ENCODE data around the gene NXPH1.

DNA sequence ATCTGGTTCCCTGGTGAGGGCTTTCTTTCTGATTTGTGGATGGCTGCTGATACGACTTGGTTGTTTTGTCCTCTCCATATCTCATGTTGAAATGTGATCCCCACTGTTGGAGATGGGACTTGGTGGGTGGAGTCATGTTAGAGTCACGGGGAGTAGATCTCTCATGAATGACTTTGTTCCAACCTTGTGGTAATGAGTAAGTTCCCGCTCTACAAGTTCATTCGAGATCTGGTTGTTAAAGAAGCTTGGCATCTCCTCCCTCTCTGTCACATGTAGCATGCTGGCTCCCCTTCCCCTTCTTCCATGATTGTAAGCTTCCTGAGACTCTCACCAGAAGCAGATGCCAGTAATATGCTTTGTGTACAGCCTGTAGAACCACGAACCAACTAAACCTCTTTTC lies 37.1 kb upstream of the NXPH1 start:
- TF ChIP-seq, protein P1, sequence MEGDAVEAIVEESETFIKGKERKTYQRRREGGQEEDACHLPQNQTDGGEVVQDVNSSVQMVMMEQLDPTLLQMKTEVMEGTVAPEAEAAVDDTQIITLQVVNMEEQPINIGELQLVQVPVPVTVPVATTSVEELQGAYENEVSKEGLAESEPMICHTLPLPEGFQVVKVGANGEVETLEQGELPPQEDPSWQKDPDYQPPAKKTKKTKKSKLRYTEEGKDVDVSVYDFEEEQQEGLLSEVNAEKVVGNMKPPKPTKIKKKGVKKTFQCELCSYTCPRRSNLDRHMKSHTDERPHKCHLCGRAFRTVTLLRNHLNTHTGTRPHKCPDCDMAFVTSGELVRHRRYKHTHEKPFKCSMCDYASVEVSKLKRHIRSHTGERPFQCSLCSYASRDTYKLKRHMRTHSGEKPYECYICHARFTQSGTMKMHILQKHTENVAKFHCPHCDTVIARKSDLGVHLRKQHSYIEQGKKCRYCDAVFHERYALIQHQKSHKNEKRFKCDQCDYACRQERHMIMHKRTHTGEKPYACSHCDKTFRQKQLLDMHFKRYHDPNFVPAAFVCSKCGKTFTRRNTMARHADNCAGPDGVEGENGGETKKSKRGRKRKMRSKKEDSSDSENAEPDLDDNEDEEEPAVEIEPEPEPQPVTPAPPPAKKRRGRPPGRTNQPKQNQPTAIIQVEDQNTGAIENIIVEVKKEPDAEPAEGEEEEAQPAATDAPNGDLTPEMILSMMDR (IDR thresholded peaks at IDR 0.05 in 4 of 5, conservative IDR thresholded peaks at IDR 0.05 in 1 of 5) = no peak
- no peak for TF ChIP-seq POLR2A (IDR thresholded peaks at IDR 0.05)
